ENCODE data around the gene COQ8A.

DNA sequence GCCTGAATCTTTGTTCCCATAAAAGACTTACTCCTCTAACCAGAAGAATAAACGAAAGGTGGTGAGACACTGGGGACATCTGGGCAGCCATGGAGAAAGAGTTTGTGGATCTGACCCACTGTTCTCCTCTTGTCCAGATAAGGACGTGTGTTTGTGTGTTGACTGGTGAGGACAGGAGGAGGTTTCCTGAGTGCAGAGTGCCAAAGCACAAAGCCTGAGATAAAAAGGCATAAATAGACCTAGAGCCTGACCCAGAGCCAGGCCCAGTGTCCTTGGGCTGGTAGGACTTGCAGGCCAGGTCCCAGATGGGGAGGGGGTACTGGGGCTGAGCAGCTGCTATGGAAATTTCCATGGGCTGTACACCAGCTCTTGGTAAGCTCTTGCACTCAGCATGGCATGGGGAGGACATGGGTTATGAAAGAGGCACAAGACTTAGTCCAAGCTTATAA, 19.6 kb upstream of the COQ8A start:
- TF ChIP-seq, protein P1, sequence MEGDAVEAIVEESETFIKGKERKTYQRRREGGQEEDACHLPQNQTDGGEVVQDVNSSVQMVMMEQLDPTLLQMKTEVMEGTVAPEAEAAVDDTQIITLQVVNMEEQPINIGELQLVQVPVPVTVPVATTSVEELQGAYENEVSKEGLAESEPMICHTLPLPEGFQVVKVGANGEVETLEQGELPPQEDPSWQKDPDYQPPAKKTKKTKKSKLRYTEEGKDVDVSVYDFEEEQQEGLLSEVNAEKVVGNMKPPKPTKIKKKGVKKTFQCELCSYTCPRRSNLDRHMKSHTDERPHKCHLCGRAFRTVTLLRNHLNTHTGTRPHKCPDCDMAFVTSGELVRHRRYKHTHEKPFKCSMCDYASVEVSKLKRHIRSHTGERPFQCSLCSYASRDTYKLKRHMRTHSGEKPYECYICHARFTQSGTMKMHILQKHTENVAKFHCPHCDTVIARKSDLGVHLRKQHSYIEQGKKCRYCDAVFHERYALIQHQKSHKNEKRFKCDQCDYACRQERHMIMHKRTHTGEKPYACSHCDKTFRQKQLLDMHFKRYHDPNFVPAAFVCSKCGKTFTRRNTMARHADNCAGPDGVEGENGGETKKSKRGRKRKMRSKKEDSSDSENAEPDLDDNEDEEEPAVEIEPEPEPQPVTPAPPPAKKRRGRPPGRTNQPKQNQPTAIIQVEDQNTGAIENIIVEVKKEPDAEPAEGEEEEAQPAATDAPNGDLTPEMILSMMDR (IDR thresholded peaks at IDR 0.05): no peak
- no peak for TF ChIP-seq POLR2AphosphoS5 (IDR thresholded peaks at IDR 0.05)
